ENCODE results near the gene ZCRB1. TPM values are rescaled to one million over a fixed set of nuclear protein-coding genes. Genes with fewer than 3 reads are reported as not detected.
"Not testable (repeated sequence)": the region's sequence is repeated elsewhere in the genome, so short reads cannot be mapped to it uniquely, and the experiment has no call there.

Gene ZCRB1
- polyA plus RNA-seq, 1 donor, result 42.5 TPM

GRCh38 chr12:42360747-42361403 is 35.0 kb upstream of the ZCRB1 start:
- Histone ChIP-seq H3K9me3 (ENCODE audit: control insufficient read depth, low read depth, low read length) (no peaks in the 10 kb centered on the region), H3K27me3 (ENCODE audit: control insufficient read depth, insufficient read depth, low read length) (no peaks in the 10 kb centered on the region), H3K4me3 (ENCODE audit: low read length) (no peak overlapping the region), H3K4me1 (ENCODE audit: control insufficient read depth, insufficient read depth, low read length) (peaks cover 3% of the 10 kb centered on the region), H3K27ac (ENCODE audit: low read length) (no peak overlapping the region), H3K36me3 (ENCODE audit: control insufficient read depth, insufficient read depth, low read length) (peaks cover 10% of the 10 kb centered on the region)
- DNase-seq, result no peak
- no CpG with 5 or more reads among the region's 6 CpGs for WGBS (ENCODE audit: insufficient coverage, low lambda C conversion rate)

GRCh38 chr12:42356344-42356743 is 30.4 kb upstream of the ZCRB1 start:
- H3K4me3 ChIP-seq (ENCODE audit: low read length), result no peak overlapping the region
- H3K36me3 ChIP-seq (ENCODE audit: control insufficient read depth, insufficient read depth, low read length), result peaks cover 23% of the 10 kb centered on the region
- 100% methylated on average over 2 of the region's 2 CpGs for WGBS (ENCODE audit: insufficient coverage, low lambda C conversion rate)
- H3K27me3 ChIP-seq (ENCODE audit: control insufficient read depth, insufficient read depth, low read length), result no peaks in the 10 kb centered on the region
- no peak overlapping the region for H3K27ac ChIP-seq (ENCODE audit: low read length)
- H3K4me1 ChIP-seq (ENCODE audit: control insufficient read depth, insufficient read depth, low read length), result no peaks in the 10 kb centered on the region
- no peak for DNase-seq
- H3K9me3 ChIP-seq (ENCODE audit: control insufficient read depth, low read depth, low read length), result no peaks in the 10 kb centered on the region

- H3K36me3 ChIP-seq (ENCODE audit: control insufficient read depth, insufficient read depth, low read length), result peaks cover 13% of the 10 kb centered on the region
- H3K4me1 ChIP-seq (ENCODE audit: control insufficient read depth, insufficient read depth, low read length); H3K4me3 ChIP-seq (ENCODE audit: low read length); H3K27ac ChIP-seq (ENCODE audit: low read length); H3K27me3 ChIP-seq (ENCODE audit: control insufficient read depth, insufficient read depth, low read length); DNase-seq; H3K9me3 ChIP-seq (ENCODE audit: control insufficient read depth, low read depth, low read length): not testable (repeated sequence)
- WGBS (ENCODE audit: insufficient coverage, low lambda C conversion rate), result no CpG with 5 or more reads among the region's 34 CpGs
Observed at GRCh38 chr12:42350021-42350407, 24.1 kb upstream of the ZCRB1 start.

GRCh38 chr12:42349119-42350020 is 23.5 kb upstream of the ZCRB1 start:
- not testable (repeated sequence) for H3K4me3 ChIP-seq (ENCODE audit: low read length); H3K4me1 ChIP-seq (ENCODE audit: control insufficient read depth, insufficient read depth, low read length); H3K9me3 ChIP-seq (ENCODE audit: control insufficient read depth, low read depth, low read length); DNase-seq; H3K27ac ChIP-seq (ENCODE audit: low read length); H3K27me3 ChIP-seq (ENCODE audit: control insufficient read depth, insufficient read depth, low read length)
- H3K36me3 ChIP-seq (ENCODE audit: control insufficient read depth, insufficient read depth, low read length), result peaks cover 13% of the 10 kb centered on the region
- 29% methylated on average over 1 of the region's 16 CpGs for WGBS (ENCODE audit: insufficient coverage, low lambda C conversion rate)

- no peaks in the 10 kb centered on the region for H3K4me1 ChIP-seq (ENCODE audit: control insufficient read depth, insufficient read depth, low read length)
- DNase-seq, result no peak
- WGBS (ENCODE audit: insufficient coverage, low lambda C conversion rate), result no CpG with 5 or more reads among the region's 1 CpG
- peaks cover 4% of the 10 kb centered on the region for H3K9me3 ChIP-seq (ENCODE audit: control insufficient read depth, low read depth, low read length)
- no peaks in the 10 kb centered on the region for H3K27me3 ChIP-seq (ENCODE audit: control insufficient read depth, insufficient read depth, low read length)
- H3K27ac ChIP-seq (ENCODE audit: low read length), result no peak overlapping the region
- H3K36me3 ChIP-seq (ENCODE audit: control insufficient read depth, insufficient read depth, low read length), result peaks cover 4% of the 10 kb centered on the region
- H3K4me3 ChIP-seq (ENCODE audit: low read length), result no peak overlapping the region
Observed at GRCh38 chr12:42346403-42347002, 20.6 kb upstream of the ZCRB1 start.

- Histone ChIP-seq H3K27ac (ENCODE audit: low read length) (no peak overlapping the region), H3K36me3 (ENCODE audit: control insufficient read depth, insufficient read depth, low read length) (peaks cover 7% of the 10 kb centered on the region), H3K27me3 (ENCODE audit: control insufficient read depth, insufficient read depth, low read length) (no peaks in the 10 kb centered on the region), H3K4me1 (ENCODE audit: control insufficient read depth, insufficient read depth, low read length) (no peaks in the 10 kb centered on the region), H3K9me3 (ENCODE audit: control insufficient read depth, low read depth, low read length) (no peaks in the 10 kb centered on the region), H3K4me3 (ENCODE audit: low read length) (no peak overlapping the region)
- no peak for DNase-seq
- 91% methylated on average over 3 of the region's 3 CpGs for WGBS (ENCODE audit: insufficient coverage, low lambda C conversion rate)
Observed at GRCh38 chr12:42343721-42344120, 17.8 kb upstream of the ZCRB1 start.

GRCh38 chr12:42342028-42342427 is 16.1 kb upstream of the ZCRB1 start:
- H3K9me3 ChIP-seq (ENCODE audit: control insufficient read depth, low read depth, low read length), result no peaks in the 10 kb centered on the region
- H3K27me3 ChIP-seq (ENCODE audit: control insufficient read depth, insufficient read depth, low read length), result no peaks in the 10 kb centered on the region
- no CpG with 5 or more reads among the region's 2 CpGs for WGBS (ENCODE audit: insufficient coverage, low lambda C conversion rate)
- no peaks in the 10 kb centered on the region for H3K4me1 ChIP-seq (ENCODE audit: control insufficient read depth, insufficient read depth, low read length)
- H3K36me3 ChIP-seq (ENCODE audit: control insufficient read depth, insufficient read depth, low read length), result peaks cover 11% of the 10 kb centered on the region
- DNase-seq, result no peak
- no peak overlapping the region for H3K4me3 ChIP-seq (ENCODE audit: low read length)
- H3K27ac ChIP-seq (ENCODE audit: low read length), result no peak overlapping the region

GRCh38 chr12:42338280-42338679 is 12.4 kb upstream of the ZCRB1 start:
- H3K4me3 ChIP-seq (ENCODE audit: low read length), result no peak overlapping the region
- WGBS (ENCODE audit: insufficient coverage, low lambda C conversion rate), result 100% methylated on average over 2 of the region's 2 CpGs
- no peaks in the 10 kb centered on the region for H3K4me1 ChIP-seq (ENCODE audit: control insufficient read depth, insufficient read depth, low read length)
- peaks cover 14% of the 10 kb centered on the region for H3K36me3 ChIP-seq (ENCODE audit: control insufficient read depth, insufficient read depth, low read length)
- H3K27ac ChIP-seq (ENCODE audit: low read length), result no peak overlapping the region
- no peak for DNase-seq
- no peaks in the 10 kb centered on the region for H3K9me3 ChIP-seq (ENCODE audit: control insufficient read depth, low read depth, low read length)
- no peaks in the 10 kb centered on the region for H3K27me3 ChIP-seq (ENCODE audit: control insufficient read depth, insufficient read depth, low read length)

- no peaks in the 10 kb centered on the region for H3K27me3 ChIP-seq (ENCODE audit: control insufficient read depth, insufficient read depth, low read length)
- H3K27ac ChIP-seq (ENCODE audit: low read length), result no peak overlapping the region
- peaks cover 14% of the 10 kb centered on the region for H3K36me3 ChIP-seq (ENCODE audit: control insufficient read depth, insufficient read depth, low read length)
- no peak overlapping the region for H3K4me3 ChIP-seq (ENCODE audit: low read length)
- DNase-seq, result no peak
- WGBS (ENCODE audit: insufficient coverage, low lambda C conversion rate), result no CpG with 5 or more reads among the region's 1 CpG
- H3K4me1 ChIP-seq (ENCODE audit: control insufficient read depth, insufficient read depth, low read length), result no peaks in the 10 kb centered on the region
- H3K9me3 ChIP-seq (ENCODE audit: control insufficient read depth, low read depth, low read length), result no peaks in the 10 kb centered on the region
Observed at GRCh38 chr12:42336286-42336685, 10.4 kb upstream of the ZCRB1 start.

Data from large intestine (tissue), 3 donors.